Erythroblast (primary cell): ENCODE measurements around the gene MMAA.

ENCODE experiments used
- GATA1 ChIP-seq: IDR thresholded peaks from 2 replicates; pipeline ENCODE4 v1.6.1; 2011; ENCODE audit warnings: low read depth, mild to moderate bottlenecking, control low read depth, low read length, moderate library complexity
- POLR2A ChIP-seq: IDR thresholded peaks from 2 replicates; pipeline ENCODE4 v1.6.1; 2011; ENCODE audit warnings: mild to moderate bottlenecking, low read length

GRCh38 chr4:145644699-145645098, 25.5 kb downstream of the MMAA start:
- TF ChIP-seq POLR2A (no peak), GATA1 (no peak)
